ENCODE measurements around the gene INSIG1.

INSIG1 gene

GRCh38 chr7:155255071-155255470 lies 42.6 kb upstream of the INSIG1 start:
- no peaks in the 10 kb centered on the region for H3K9me2 ChIP-seq (replicated peaks; ENCODE audit: insufficient read depth, low read length)
- H3K4me2 ChIP-seq (ENCODE audit: low read depth, low read length): no peak overlapping the region
- no peaks in the 10 kb centered on the region for H3K79me2 ChIP-seq (ENCODE audit: low read length)
- no peak overlapping the region for H3K27ac ChIP-seq (ENCODE audit: low read length)
- H2AFZ ChIP-seq (ENCODE audit: low read length): no peak overlapping the region
- DNase-seq: no peak
- H3K27me3 ChIP-seq (replicated peaks; ENCODE audit: insufficient read depth, low read length): peaks cover 61% of the 10 kb centered on the region
- no peaks in the 10 kb centered on the region for H3K9me3 ChIP-seq (replicated peaks; ENCODE audit: insufficient read depth, low read length)
- no peaks in the 10 kb centered on the region for H3K36me3 ChIP-seq (replicated peaks; ENCODE audit: insufficient read depth, low read length)
- H4K20me1 ChIP-seq (ENCODE audit: insufficient read depth, low read length): no peaks in the 10 kb centered on the region
- TF ChIP-seq EZH2 (optimal IDR thresholded peaks at IDR 0.05; ENCODE audit: low read depth, low read length): no peak
- no peak for TF ChIP-seq CTCF (IDR thresholded peaks at IDR 0.05; ENCODE audit: low read length)
- TF ChIP-seq EZH2phosphoT487 (IDR thresholded peaks at IDR 0.05; ENCODE audit: low read length): no peak
- no peak overlapping the region for H3K4me3 ChIP-seq (ENCODE audit: low read length)
- H3K4me1 ChIP-seq (ENCODE audit: low read length): no peaks in the 10 kb centered on the region
- H3K9ac ChIP-seq (ENCODE audit: low read length): no peak overlapping the region
- no peaks in the 10 kb centered on the region for H3F3A ChIP-seq (ENCODE audit: insufficient read depth, low read length)

- Histone ChIP-seq H3K4me2 (ENCODE audit: low read depth, low read length) (no peak overlapping the region), H3F3A (ENCODE audit: insufficient read depth, low read length) (no peaks in the 10 kb centered on the region), H3K4me1 (ENCODE audit: low read length) (no peaks in the 10 kb centered on the region), H3K9me3 (replicated peaks; ENCODE audit: insufficient read depth, low read length) (no peaks in the 10 kb centered on the region), H3K79me2 (ENCODE audit: low read length) (no peaks in the 10 kb centered on the region), H3K27ac (ENCODE audit: low read length) (no peak overlapping the region), H3K9ac (ENCODE audit: low read length) (no peak overlapping the region), H2AFZ (ENCODE audit: low read length) (no peak overlapping the region), H3K27me3 (replicated peaks; ENCODE audit: insufficient read depth, low read length) (peaks cover 61% of the 10 kb centered on the region), H4K20me1 (ENCODE audit: insufficient read depth, low read length) (no peaks in the 10 kb centered on the region), H3K36me3 (replicated peaks; ENCODE audit: insufficient read depth, low read length) (no peaks in the 10 kb centered on the region), H3K4me3 (ENCODE audit: low read length) (no peak overlapping the region), H3K9me2 (replicated peaks; ENCODE audit: insufficient read depth, low read length) (no peaks in the 10 kb centered on the region)
- no peak for DNase-seq
- TF ChIP-seq EZH2phosphoT487 (IDR thresholded peaks at IDR 0.05; ENCODE audit: low read length): no peak
- TF ChIP-seq EZH2 (optimal IDR thresholded peaks at IDR 0.05; ENCODE audit: low read depth, low read length): no peak
- TF ChIP-seq CTCF (IDR thresholded peaks at IDR 0.05; ENCODE audit: low read length): no peak
These were observed 42.1 kb upstream of the INSIG1 start for GRCh38 chr7:155255621-155256020.

- H3K4me2 ChIP-seq (ENCODE audit: low read depth, low read length): no peak overlapping the region
These were observed 41.5 kb upstream of the INSIG1 start for GRCh38 chr7:155256081-155256760.

More at GRCh38 chr7:155256081-155256760, 41.5 kb upstream of the INSIG1 start:
- Histone ChIP-seq H3K4me3 (ENCODE audit: low read length) (no peak overlapping the region), H3K79me2 (ENCODE audit: low read length) (no peaks in the 10 kb centered on the region), H3K27me3 (replicated peaks; ENCODE audit: insufficient read depth, low read length) (peaks cover 61% of the 10 kb centered on the region), H3K9me3 (replicated peaks; ENCODE audit: insufficient read depth, low read length) (no peaks in the 10 kb centered on the region), H3K27ac (ENCODE audit: low read length) (no peak overlapping the region), H2AFZ (ENCODE audit: low read length) (no peak overlapping the region), H4K20me1 (ENCODE audit: insufficient read depth, low read length) (no peaks in the 10 kb centered on the region), H3K4me1 (ENCODE audit: low read length) (no peaks in the 10 kb centered on the region), H3K36me3 (replicated peaks; ENCODE audit: insufficient read depth, low read length) (no peaks in the 10 kb centered on the region), H3K9me2 (replicated peaks; ENCODE audit: insufficient read depth, low read length) (no peaks in the 10 kb centered on the region), H3K9ac (ENCODE audit: low read length) (no peak overlapping the region), H3F3A (ENCODE audit: insufficient read depth, low read length) (no peaks in the 10 kb centered on the region)
- DNase-seq: no peak
- TF ChIP-seq EZH2 (optimal IDR thresholded peaks at IDR 0.05; ENCODE audit: low read depth, low read length) (no peak), CTCF (IDR thresholded peaks at IDR 0.05; ENCODE audit: low read length) (no peak), EZH2phosphoT487 (IDR thresholded peaks at IDR 0.05; ENCODE audit: low read length) (no peak)
